Measurements from ENCODE around the gene MRPL12.

The MRPL12 gene

DNA sequence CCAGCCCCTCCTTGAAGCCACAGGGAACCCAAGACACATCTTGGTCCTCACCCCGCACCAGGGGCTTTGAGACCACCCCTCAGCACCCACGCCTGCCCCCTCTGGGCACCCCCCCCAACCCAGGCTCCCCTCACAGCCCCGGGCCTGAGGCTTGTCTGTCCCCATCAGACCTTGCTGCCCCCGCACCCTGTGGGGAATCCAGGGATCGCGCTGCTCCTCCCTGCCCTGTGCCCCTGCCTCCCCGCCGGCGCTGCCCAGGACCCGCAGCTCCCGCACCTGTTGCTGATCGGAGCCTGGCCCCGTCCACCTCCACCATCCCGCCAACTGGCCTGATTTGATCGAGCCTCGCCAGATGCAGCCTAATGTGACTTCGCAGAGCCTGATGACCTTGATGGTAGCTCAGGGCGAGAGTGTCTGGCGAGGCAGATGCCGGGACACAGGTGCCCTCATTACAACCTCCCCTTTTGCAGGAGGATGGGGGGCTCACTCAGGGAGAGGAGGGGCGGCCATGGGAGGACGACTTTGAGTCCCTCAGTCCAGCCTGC is 38.0 kb downstream of the MRPL12 start:
- Histone ChIP-seq H3K27me3 (ENCODE audit: insufficient read depth, low read length) (no peaks in the 10 kb centered on the region), H3K9me3 (ENCODE audit: insufficient read depth, low read depth, low read length) (no peaks in the 10 kb centered on the region), H3K4me3 (ENCODE audit: low read length) (no peak overlapping the region), H3K9ac (ENCODE audit: low read depth, low read length) (no peak overlapping the region), H3K27ac (ENCODE audit: low read length) (no peak overlapping the region), H3K36me3 (ENCODE audit: insufficient read depth, low read depth, low read length) (no peaks in the 10 kb centered on the region), H3K4me1 (ENCODE audit: insufficient read depth, low read length) (no peaks in the 10 kb centered on the region)

DNA sequence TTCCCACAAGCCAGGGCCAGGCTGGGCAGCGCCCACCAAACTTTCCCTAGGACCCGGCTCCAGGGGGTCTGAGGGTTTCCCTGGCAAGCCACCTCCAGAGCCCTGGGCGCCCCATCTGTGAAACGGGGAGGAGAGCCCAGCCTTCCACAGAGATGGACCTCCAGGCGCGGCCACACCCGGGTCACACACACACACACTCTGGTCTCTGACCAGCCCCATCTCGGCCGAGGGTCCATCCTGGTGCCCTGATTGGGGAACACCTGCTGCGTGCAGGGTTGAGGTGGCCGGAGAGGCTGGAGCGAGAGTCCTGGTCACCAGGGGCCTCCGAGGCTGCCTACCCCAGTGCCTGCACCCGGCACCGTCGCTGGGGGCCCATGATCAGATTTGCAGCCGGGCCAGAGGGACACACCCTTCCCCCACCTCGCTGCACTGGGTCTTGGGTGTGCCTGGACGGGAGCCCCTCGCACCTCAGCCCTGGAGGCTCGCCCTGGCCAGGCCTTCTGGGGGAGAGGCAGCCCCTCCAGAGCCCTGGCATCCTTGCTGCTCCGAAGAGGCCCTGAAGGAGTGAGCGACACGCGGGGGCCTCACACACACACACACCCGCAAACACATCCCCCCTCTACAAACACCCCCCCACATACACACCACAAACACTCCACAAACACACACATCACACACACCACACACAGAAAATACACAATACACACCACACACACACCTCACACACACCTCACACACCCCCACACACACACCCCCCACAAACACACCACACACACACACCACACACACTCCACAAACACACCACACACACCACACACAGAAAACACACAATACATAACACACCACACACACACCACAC is 38.7 kb downstream of the MRPL12 start:
- no peaks in the 10 kb centered on the region for H3K4me1 ChIP-seq (ENCODE audit: insufficient read depth, low read length)
- H3K36me3 ChIP-seq (ENCODE audit: insufficient read depth, low read depth, low read length) = no peaks in the 10 kb centered on the region
- H3K9me3 ChIP-seq (ENCODE audit: insufficient read depth, low read depth, low read length) = no peaks in the 10 kb centered on the region
- H3K27me3 ChIP-seq (ENCODE audit: insufficient read depth, low read length) = no peaks in the 10 kb centered on the region
- H3K27ac ChIP-seq (ENCODE audit: low read length) = no peak overlapping the region
- H3K9ac ChIP-seq (ENCODE audit: low read depth, low read length) = no peak overlapping the region
- no peak overlapping the region for H3K4me3 ChIP-seq (ENCODE audit: low read length)

Measured in iPS-20b (cell line).